ENCODE results near the gene PPM1G.

The PPM1G gene

DNA sequence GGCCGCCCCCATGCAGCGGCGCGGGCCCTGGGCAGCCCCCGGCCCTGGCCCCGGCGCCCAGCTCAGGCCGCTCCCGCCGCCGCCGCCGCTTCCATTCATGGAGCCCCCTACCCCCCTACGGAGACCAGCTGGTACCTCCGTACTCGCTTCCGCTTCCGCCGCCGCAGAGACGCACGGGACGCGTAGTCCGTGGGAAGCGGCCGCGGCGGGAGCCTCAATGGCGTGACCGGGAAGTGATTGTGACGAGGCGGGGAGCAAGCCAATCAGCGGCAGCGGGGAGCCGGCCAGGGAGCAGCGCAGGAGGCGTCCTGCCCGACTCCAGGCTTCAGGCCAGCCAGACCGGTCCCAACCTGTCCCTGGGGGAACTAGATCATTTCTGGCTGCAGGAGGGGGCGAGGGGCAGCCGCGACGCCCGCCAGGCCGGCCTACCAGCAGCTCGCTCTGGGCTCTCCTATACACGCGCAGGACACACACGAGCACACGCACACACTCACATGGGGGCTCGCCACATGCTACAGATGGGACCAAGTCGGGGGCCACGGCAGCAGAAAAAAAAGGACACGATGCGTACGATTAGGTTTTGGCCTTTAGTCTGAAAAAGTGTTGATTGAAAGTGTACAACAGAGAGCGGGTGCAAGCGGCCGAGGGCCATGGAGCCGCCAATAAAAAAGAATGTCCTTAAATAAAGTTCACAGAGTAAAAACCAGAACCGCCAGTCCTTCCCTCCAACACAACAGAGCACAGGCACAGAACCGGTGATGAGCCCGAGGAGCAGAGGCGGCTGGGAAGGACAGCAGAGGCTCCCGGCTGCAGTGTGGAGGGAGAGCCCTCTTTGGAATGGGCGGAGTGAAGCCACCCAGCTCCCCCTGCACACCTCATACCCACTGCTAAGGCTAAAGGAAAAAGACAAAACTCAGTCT, 28.5 kb downstream of the PPM1G start, which contains the start of gene ZNF513:
TSS of gene ZNF513 (minus strand) at position 109 of the 920 bp plus-strand sequence. CDS start 208 bp downstream, outside the sequence.
- Mint-ChIP-seq H3K9me3 (no peaks in the 10 kb centered on the region), H3K27me3 (no peaks in the 10 kb centered on the region), H3K4me3 (peak within 1 kb of the TSS; percentile 81), H3K4me1 (peaks cover 47% of the 10 kb centered on the region), H3K36me3 (peaks cover 62% of the 10 kb centered on the region), H3K27ac (peak within 1 kb of the TSS; percentile 96)
- peak; percentile 96 for ATAC-seq

DNA sequence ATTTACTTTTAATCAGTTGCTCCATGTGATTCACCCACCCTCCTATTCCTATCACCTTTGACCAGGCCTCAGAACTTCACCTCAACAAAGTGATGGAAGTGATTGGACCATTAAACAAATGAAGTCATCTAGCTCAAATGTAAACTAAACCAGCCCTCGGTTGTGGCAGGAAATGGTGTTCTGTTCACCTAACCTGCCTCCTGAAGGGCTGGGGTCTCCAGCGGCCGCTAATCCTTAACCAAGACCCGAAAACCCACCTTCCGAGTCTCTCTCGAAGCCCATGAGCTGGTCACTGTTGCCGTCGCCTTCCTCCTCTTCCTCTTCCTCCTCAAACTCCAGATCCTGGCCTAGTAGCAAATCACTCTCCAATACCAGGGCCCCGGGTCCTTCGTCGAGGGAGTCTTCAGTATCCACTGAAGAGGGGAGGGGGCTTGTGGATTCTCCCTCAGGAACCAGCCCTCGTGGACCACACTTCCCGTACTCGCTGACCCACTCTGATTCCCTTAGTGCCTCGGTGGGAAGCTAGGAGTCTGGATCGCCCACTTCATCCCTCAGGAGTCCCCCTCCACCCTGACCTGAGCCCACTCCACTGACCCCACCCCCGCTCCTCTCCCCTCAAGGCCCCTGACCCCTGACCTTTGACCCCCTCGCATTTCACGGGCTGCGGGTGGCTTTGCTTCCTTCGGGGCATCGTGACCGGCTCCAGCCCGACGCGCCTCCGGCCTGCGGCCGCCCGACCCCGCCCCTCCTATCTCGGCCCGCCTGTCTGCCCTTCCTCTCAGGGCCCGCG, 29.4 kb downstream of the PPM1G start:
- H3K4me3 Mint-ChIP-seq, result peak overlapping the region; percentile 81
- no peaks in the 10 kb centered on the region for H3K9me3 Mint-ChIP-seq
- peak; percentile 75 for ATAC-seq
- H3K4me1 Mint-ChIP-seq, result peaks cover 47% of the 10 kb centered on the region
- H3K27me3 Mint-ChIP-seq, result no peaks in the 10 kb centered on the region
- peak overlapping the region; percentile 96 for H3K27ac Mint-ChIP-seq
- H3K36me3 Mint-ChIP-seq, result peaks cover 62% of the 10 kb centered on the region

DNA sequence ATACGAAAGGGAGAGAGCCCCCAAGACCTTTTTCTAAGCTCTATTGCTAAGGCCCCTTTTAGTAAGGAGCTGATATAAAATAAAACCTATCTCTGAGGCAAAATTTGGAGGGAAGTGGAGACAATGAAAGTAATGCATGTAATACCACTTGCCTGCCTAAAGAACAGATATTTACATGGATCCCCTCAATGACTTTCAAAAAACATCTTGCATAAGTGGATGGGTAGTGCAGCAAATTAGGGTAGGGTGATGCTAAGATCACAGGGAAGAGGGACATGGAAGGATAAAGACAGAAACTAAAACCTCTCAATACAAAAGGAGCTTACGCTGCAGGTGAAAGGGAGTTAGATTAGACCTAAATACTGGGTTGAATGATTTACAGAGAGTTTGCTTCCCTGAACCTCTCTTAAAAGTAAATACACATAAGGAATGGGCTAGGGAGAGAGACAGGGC, 30.0 kb downstream of the PPM1G start:
- Mint-ChIP-seq H3K9me3 (no peaks in the 10 kb centered on the region), H3K4me1 (peaks cover 47% of the 10 kb centered on the region), H3K27ac (peak overlapping the region; percentile 96), H3K36me3 (peaks cover 62% of the 10 kb centered on the region), H3K4me3 (peak overlapping the region; percentile 81), H3K27me3 (no peaks in the 10 kb centered on the region)
- ATAC-seq, result no peak

DNA sequence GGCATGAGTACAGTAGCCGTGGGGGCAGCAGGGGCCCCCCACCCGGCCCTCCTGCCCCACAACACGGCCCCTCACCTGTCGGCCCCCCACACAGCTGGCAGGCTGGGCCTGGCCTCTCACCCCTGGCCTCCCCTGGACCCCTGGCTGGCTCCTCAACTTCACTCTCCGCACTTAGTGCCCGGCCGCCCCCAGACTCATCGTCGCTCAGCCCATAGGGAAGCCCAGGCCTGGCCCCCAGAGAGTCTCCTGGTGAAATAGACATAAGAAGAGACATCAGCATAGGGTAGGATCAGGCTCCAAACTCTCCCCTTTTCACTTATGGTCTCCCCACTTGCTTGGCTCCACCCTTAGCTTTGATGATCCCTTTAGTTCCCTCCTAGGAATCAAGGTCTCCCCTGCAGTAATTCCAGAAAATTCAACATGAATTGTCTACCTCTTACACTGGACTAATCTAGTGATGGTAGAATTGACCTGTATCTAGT, 30.5 kb downstream of the PPM1G start:
- Mint-ChIP-seq H3K27ac (peak overlapping the region; percentile 96), H3K4me3 (peak overlapping the region; percentile 81), H3K27me3 (no peaks in the 10 kb centered on the region), H3K9me3 (no peaks in the 10 kb centered on the region), H3K4me1 (peaks cover 43% of the 10 kb centered on the region), H3K36me3 (peaks cover 58% of the 10 kb centered on the region)
- ATAC-seq, result no peak

DNA sequence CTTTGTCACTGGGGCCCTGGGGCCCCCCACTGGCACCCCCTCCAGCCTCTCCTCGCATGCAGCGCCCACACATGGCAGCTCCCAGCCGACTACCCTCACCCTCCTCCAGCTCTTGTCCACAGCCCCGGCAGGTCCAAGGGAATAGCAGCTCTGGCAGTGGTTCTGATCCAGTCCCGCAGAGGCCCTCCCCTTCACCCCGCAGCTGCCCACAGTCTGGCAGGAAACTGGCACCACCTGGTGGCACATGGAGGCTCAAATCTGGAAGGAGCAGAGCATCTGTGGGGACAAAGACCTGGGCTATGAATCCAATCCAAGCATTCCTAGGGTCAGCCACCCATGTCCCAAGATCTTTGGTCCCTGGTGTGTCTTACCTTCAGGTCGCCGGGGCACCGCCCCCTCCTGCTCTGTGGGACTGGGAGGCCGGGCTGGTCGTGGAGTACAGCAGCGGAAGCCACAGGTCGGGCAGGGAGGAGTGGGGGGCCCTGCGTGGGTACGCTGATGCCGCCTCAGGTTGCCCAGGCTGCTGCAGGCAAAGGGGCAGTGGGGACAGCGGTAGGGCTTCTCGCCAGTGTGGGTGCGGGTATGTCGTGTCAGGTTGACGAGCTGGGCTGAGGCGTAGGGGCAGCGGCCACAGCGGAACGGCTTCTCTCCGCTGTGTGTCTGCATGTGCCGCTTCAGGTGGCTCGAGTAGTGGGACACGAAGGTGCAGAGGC, 31.1 kb downstream of the PPM1G start:
- Mint-ChIP-seq H3K27ac (peak overlapping the region; percentile 96), H3K9me3 (no peaks in the 10 kb centered on the region), H3K27me3 (no peaks in the 10 kb centered on the region), H3K4me1 (peaks cover 41% of the 10 kb centered on the region), H3K4me3 (no peak overlapping the region), H3K36me3 (peaks cover 58% of the 10 kb centered on the region)
- ATAC-seq, result no peak

DNA sequence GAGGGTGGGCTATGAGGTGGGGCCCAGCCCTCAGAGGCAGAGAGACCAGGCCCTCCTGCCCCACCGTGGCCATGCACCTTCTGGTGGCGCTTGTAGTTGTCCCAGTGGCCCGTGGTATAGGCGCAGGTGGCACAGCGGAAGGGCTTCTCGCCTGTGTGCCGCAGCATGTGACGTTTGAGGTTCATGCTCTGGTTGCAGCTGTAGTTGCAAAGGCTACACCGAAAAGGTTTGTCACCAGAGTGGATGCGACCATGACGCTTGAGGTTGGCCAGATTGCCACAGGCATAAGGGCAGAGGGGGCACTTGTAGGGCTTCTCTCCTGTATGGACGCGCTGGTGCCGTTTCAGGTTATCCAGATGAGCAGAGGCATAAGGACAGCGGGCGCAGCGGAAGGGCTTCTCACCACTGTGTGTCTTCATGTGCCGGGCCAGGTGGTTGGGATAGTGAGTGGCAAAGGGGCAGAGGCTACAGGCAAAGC, 31.7 kb downstream of the PPM1G start:
- H3K4me1 Mint-ChIP-seq, result peaks cover 44% of the 10 kb centered on the region
- peak overlapping the region; percentile 38 for H3K27ac Mint-ChIP-seq
- H3K36me3 Mint-ChIP-seq, result peaks cover 64% of the 10 kb centered on the region

DNA sequence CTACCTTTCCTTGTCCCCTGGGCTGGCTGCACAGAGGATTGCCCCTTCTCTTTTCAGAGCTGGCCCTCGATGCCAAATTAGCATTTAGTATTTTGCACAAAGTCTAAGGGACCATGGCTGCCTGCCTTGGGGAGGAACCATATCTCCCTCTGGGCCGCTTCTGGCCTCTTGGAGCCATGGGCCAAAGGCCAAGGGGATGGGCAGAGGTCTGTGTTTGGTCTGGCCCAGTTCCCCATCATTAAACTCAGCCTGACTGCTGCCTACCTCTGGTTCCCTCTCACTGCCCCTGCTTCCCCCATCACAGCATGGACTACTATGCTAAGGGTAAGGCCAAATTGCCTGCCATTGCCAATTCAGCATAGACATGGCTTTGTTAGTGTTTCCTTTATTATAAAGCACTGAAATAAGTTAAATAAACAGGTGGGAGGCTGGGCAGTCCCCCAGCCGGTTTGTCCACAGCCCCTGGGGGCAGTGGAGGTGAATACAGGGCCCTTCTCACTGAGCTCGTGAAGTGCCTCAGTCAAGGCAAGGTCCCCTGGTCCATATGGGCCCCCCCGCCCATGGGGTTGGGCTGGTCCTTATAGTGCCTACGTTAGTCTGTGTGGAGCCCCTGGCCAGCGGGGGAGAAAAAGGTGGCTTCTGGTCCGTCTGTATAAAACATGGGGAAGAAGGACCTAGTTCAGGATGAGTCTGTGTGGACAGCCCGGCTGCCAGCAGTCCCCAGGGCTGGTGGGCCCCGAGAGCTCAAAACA, 32.3 kb downstream of the PPM1G start:
- H3K9me3 Mint-ChIP-seq, result no peaks in the 10 kb centered on the region
- H3K4me1 Mint-ChIP-seq, result peaks cover 51% of the 10 kb centered on the region
- peak overlapping the region; percentile 38 for H3K27ac Mint-ChIP-seq

More for the DNA sequence above, 31.7 kb downstream of the PPM1G start:
- no peak for ATAC-seq
- no peaks in the 10 kb centered on the region for H3K9me3 Mint-ChIP-seq
- H3K4me3 Mint-ChIP-seq, result no peak overlapping the region
- no peaks in the 10 kb centered on the region for H3K27me3 Mint-ChIP-seq

DNA sequence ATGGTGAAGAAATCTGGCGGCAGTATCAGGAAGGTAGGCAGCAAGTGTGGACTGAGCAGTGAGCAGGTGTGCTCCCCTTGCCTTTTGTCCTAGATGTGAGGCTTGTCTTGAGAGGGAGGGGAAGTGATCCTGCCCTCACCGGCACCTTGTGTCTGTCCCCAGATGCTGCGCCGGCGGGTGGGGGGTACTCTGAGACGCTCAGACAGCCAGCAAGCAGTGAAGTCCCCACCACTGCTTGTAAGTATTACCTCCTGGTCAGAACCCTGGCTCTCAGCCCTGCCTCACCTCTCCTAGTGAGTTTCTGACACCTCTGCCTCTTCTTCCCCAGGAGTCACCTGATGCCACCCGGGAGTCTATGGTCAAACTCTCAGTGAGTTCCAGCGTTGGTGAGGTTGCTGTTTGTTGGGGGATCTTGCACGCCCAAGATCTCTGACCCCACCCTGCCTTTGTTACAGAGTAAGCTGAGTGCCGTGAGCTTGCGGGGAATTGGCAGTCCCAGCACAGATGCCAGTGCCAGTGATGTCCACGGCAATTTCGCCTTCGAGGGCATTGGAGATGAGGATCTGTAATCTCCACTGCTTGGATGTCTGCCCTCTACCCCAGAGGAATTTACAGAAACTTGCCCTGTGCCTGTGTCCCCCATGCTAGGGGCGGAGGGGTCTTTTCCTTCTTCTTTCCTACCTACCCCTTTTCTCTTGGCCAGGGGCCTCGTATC, 33.1 kb downstream of the PPM1G start:
- peaks cover 62% of the 10 kb centered on the region for H3K36me3 Mint-ChIP-seq
- peak overlapping the region; percentile 38 for H3K27ac Mint-ChIP-seq
- no peaks in the 10 kb centered on the region for H3K9me3 Mint-ChIP-seq
- H3K4me3 Mint-ChIP-seq, result no peak overlapping the region
- H3K4me1 Mint-ChIP-seq, result peaks cover 53% of the 10 kb centered on the region
- ATAC-seq, result no peak
- no peaks in the 10 kb centered on the region for H3K27me3 Mint-ChIP-seq

More for the DNA sequence above, 32.3 kb downstream of the PPM1G start:
- H3K4me3 Mint-ChIP-seq, result no peak overlapping the region
- H3K27me3 Mint-ChIP-seq, result no peaks in the 10 kb centered on the region
- no peak for ATAC-seq
- peaks cover 65% of the 10 kb centered on the region for H3K36me3 Mint-ChIP-seq

DNA sequence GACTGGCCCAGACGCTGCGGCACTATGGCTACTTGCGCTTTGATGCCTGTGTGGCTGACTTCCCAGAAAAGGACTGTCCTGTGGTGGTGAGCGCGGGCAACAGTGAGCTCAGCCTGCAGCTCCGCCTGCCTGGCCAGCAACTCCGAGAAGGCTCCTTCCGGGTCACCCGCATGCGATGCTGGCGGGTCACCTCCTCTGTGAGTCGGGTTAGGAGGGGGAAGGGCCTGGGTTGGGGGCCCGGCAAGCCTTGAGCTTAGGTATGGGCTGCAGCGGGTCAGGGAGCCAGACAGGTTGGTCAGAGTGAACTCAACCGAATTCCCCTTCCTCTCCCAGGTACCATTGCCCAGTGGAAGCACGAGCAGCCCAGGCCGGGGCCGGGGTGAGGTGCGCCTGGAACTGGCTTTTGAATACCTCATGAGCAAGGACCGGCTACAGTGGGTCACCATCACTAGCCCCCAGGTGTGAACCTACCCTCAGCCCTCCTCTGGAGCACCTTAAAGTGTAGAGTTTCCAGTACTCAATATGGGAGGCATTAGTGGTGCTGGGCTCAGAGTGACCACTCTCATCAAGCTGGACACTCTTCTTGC, 33.8 kb downstream of the PPM1G start:
- Mint-ChIP-seq H3K9me3 (no peaks in the 10 kb centered on the region), H3K36me3 (peaks cover 58% of the 10 kb centered on the region), H3K27ac (no peak overlapping the region), H3K4me3 (no peak overlapping the region), H3K27me3 (no peaks in the 10 kb centered on the region), H3K4me1 (peaks cover 48% of the 10 kb centered on the region)
- ATAC-seq, result no peak

DNA sequence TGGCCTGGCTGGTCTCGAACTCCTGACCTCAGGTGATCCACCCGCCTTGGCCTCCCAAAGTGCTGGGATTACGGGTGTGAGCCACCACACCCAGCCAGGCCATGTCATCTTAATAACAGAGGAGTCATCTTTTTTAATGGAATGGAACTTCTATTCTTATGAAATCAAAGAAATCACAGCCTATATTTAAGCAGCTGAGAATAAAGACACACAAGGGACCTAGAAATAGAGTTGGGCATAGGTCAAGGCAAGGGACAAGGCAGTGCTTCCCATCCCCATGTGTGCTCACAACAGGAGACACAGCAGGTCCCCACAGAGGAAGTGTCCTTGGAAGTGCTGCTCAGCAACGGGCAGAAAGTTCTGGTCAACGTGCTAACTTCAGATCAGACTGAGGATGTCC, 35.8 kb downstream of the PPM1G start:
- no peak for ATAC-seq
- Mint-ChIP-seq H3K27me3 (no peaks in the 10 kb centered on the region), H3K9me3 (no peaks in the 10 kb centered on the region), H3K27ac (no peak overlapping the region), H3K4me1 (peaks cover 44% of the 10 kb centered on the region), H3K4me3 (no peak overlapping the region), H3K36me3 (peaks cover 71% of the 10 kb centered on the region)

DNA sequence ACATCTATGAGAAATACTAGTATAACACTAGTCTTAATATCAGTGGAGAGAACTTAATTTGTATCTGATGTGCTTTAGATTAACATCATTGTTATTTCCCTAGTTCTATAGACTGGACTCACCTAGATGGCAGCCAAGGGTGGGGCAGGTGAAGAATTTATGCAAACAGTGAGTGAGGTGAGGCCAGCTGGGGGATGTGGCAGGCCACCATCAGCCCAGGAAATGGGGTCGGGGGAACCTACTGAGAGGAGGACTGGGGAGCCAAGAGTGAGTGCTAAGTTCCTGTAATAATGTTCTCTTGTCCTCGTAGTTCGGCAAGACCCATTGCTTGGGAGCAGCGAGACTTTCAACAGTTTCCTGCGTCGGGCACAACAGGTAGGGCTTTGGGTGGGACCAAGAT, 36.5 kb downstream of the PPM1G start:
- H3K4me1 Mint-ChIP-seq, result peaks cover 47% of the 10 kb centered on the region
- no peaks in the 10 kb centered on the region for H3K9me3 Mint-ChIP-seq
- H3K36me3 Mint-ChIP-seq, result peaks cover 75% of the 10 kb centered on the region
- peak overlapping the region; percentile 78 for H3K27ac Mint-ChIP-seq
- no peak overlapping the region for H3K4me3 Mint-ChIP-seq
- H3K27me3 Mint-ChIP-seq, result no peaks in the 10 kb centered on the region
- no peak for ATAC-seq

DNA sequence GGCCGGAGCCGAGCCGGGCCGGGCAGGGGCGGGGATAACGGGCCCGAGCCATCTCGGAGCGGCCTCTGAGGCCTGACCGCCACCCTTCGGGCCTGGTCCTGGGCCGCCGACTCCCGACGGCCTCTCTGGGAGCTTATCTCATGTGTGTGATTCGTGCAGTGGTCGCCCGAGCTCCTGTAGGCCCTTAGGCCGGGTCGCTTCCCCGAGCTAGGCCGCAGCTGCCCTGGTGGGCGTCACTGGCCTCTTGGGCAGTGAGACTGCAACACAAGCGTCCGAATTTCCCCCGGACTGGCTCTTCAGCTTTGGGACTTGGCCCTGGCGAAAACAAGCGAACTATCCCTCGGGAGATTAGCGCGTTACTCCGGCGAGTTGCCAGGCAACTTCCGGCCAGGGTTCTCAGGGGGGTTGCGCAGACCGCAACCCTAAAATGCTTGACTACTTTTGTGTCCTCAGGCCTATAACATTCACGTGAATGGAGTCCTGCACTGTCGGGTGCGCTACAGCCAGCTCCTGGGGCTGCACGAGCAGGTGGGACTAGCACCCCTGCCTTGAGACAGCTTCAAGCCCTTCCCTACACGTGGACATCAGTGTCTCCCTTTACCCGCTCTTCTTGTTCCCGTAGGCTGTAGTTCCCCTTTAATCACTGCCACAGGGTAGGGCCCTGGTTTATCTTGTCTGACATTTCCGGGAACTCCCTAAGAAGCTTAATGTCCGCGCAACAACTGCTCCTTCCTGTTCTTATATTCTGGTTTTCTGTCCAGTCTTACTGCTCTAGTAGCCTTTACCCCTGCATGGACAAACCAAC, 38.4 kb downstream of the PPM1G start:
- Mint-ChIP-seq H3K9me3 (no peaks in the 10 kb centered on the region), H3K36me3 (peaks cover 65% of the 10 kb centered on the region), H3K4me3 (peak overlapping the region; percentile 87), H3K27me3 (no peaks in the 10 kb centered on the region), H3K4me1 (peaks cover 34% of the 10 kb centered on the region), H3K27ac (peak overlapping the region; percentile 78)
- peak; percentile 62 for ATAC-seq
